Peyer's patch (tissue), 4 donors: ENCODE measurements around the gene NUP214. TPM values are rescaled to one million over a fixed set of nuclear protein-coding genes. Genes with fewer than 3 reads are reported as not detected.
"Not testable (repeated sequence)": the region's sequence is repeated elsewhere in the genome, so short reads cannot be mapped to it uniquely, and the experiment has no call there.

Experiments used
- DNase-seq, 3 donors: peaks; one replicate each; pipeline ENCODE4 v3.0.0-alpha.2; 2017 to 2019
- H3K27ac ChIP-seq, 4 donors: fragments of 200-600 bp; sonication (generic); one replicate each; pipeline ENCODE4 v1.5.1; 2016 to 2019
- H3K27me3 ChIP-seq, 2 donors: fragments of 200-600 bp; sonication (generic); one replicate each; pipeline ENCODE4 v1.5.1; 2019
- H3K36me3 ChIP-seq, 3 donors: fragments of 200-600 bp; sonication (generic); one replicate each; pipeline ENCODE4 v1.5.1; 2016 to 2019
- H3K4me1 ChIP-seq, 4 donors: fragments of 200-600 bp; sonication (generic); one replicate each; pipeline ENCODE4 v1.5.1; 2016 to 2019
- H3K4me3 ChIP-seq, 4 donors: fragments of 200-600 bp; sonication (generic); 1 replicate in 3 of 4; 2 replicates in 1 of 4; pipeline ENCODE4 v1.5.1; 2016 to 2019; ENCODE audit warnings: mild to moderate bottlenecking in 1 of 4
- H3K9me3 ChIP-seq, 4 donors: fragments of 200-600 bp; sonication (generic); one replicate each; pipeline ENCODE4 v1.5.1; 2016 to 2019; ENCODE audit warnings: mild to moderate bottlenecking in 1 of 4
- POLR2A ChIP-seq, 2 donors: fragments of 450-650 bp; IDR thresholded peaks; one replicate each; pipeline ENCODE4 v1.5.1; 2017; ENCODE audit warnings: antibody characterized with exemption in 2 of 2, mild to moderate bottlenecking in 2 of 2, moderate library complexity in 2 of 2
- total RNA-seq, 4 donors: library from RNA; depleted of rRNA; stranded (reverse); fragments of >200 nt; gene quantifications; one replicate each; pipeline ENCODE4 v1.1.0, GENCODE V29; 2016
- TF ChIP-seq, protein P1 (sequence below), 6 experiments: fragments of 450-650 bp in 4 of 6; fragments of 200-600 bp in 2 of 6; sonication (generic) in 1 of 6; IDR thresholded peaks; one replicate each; pipeline ENCODE4 v1.5.1; 2017 to 2019; ENCODE audit warnings: antibody characterized with exemption in 6 of 6, mild to moderate bottlenecking in 3 of 6, moderate library complexity in 1 of 6

The NUP214 gene
- total RNA-seq, 4 donors from 2014 or later: 48.2 to 159 (median 88.2) TPM

DNA sequence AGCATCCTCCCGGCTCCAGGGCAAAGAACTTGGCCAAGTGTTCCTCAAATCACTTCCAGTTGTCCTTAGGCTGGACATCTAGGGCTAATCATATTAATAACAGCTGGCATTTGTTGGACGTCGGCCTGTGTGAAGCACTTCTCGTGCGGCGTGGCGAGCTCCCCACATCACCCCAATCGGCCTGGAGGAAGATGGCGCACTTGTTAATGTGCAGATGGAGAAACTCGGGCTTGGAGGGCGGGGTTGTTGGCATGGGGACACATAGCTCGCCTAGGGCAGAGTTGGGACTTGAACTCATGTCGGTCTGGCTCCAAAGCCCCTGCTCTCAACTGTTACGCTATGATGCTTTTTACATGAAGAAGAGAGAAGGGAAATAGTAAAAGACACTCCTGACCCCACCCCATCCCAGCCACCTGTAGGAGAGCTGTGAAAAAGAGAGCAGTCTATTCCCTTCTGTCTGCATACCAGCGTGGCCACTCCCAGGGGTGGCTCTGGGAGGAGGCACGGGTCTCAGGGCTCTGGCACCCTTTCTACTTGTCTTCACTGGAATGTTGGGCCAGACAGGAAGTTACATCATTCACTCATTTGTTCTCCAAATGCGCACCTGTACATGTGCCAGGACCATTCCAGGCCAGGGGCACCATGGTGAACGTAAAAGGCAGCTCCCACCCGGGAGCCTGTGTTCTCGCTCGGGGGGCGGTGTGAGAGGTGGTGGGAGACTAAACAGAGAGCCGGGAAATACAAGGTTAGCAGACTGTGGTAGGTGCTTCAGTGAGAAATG, 12.8 kb upstream of the NUP214 start:
- H3K27me3 ChIP-seq: no peaks in the 10 kb centered on the region
- TF ChIP-seq POLR2A (IDR thresholded peaks at IDR 0.05): no peak
- TF ChIP-seq, protein P1, sequence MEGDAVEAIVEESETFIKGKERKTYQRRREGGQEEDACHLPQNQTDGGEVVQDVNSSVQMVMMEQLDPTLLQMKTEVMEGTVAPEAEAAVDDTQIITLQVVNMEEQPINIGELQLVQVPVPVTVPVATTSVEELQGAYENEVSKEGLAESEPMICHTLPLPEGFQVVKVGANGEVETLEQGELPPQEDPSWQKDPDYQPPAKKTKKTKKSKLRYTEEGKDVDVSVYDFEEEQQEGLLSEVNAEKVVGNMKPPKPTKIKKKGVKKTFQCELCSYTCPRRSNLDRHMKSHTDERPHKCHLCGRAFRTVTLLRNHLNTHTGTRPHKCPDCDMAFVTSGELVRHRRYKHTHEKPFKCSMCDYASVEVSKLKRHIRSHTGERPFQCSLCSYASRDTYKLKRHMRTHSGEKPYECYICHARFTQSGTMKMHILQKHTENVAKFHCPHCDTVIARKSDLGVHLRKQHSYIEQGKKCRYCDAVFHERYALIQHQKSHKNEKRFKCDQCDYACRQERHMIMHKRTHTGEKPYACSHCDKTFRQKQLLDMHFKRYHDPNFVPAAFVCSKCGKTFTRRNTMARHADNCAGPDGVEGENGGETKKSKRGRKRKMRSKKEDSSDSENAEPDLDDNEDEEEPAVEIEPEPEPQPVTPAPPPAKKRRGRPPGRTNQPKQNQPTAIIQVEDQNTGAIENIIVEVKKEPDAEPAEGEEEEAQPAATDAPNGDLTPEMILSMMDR (IDR thresholded peaks at IDR 0.05): no peak
- no peak overlapping the region for H3K4me3 ChIP-seq
- no peaks in the 10 kb centered on the region for H3K9me3 ChIP-seq
- DNase-seq: no peak
- no peaks in the 10 kb centered on the region for H3K36me3 ChIP-seq
- no peaks in the 10 kb centered on the region for H3K4me1 ChIP-seq
- no peak overlapping the region for H3K27ac ChIP-seq

DNA sequence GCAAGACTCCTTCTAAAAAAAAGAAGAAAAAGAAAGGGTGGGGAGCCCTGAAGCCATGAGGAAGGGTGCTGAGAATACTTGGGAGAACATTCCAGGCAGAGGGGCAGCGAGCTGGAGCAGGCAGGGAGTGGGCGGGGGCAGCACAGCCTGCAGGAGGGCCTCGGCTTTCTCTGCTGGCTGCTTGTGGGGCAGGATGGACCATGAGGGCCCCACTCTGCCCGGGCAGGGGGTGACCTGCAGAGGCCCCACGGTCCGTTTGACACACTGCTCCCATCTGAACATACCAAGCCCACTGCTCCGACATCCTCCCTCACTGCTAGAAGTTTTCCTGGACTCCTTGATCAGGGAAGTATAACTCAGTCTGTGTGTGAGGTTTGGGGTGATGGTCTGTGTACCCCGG, 11.7 kb upstream of the NUP214 start:
- Histone ChIP-seq H3K4me1 (no peaks in the 10 kb centered on the region), H3K36me3 (no peaks in the 10 kb centered on the region), H3K27ac (no peak overlapping the region), H3K4me3 (no peak overlapping the region), H3K27me3 (no peaks in the 10 kb centered on the region), H3K9me3 (no peaks in the 10 kb centered on the region)
- no peak for TF ChIP-seq POLR2A (IDR thresholded peaks at IDR 0.05)
- TF ChIP-seq, protein P1 (IDR thresholded peaks at IDR 0.05): no peak
- no peak for DNase-seq

GRCh38 chr9:131114084-131114535, 11.3 kb upstream of the NUP214 start:
- no peak for DNase-seq
- no peaks in the 10 kb centered on the region for H3K9me3 ChIP-seq
- H3K27me3 ChIP-seq: no peaks in the 10 kb centered on the region
- TF ChIP-seq POLR2A (IDR thresholded peaks at IDR 0.05): no peak
- TF ChIP-seq, protein P1 (IDR thresholded peaks at IDR 0.05): no peak
- no peaks in the 10 kb centered on the region for H3K36me3 ChIP-seq
- H3K27ac ChIP-seq: no peak overlapping the region
- no peak overlapping the region for H3K4me3 ChIP-seq
- no peaks in the 10 kb centered on the region for H3K4me1 ChIP-seq

GRCh38 chr9:131115360-131115742, 10.0 kb upstream of the NUP214 start:
- not testable (repeated sequence) for H3K27me3 ChIP-seq, H3K9me3 ChIP-seq, H3K36me3 ChIP-seq, H3K27ac ChIP-seq, H3K4me3 ChIP-seq, DNase-seq, H3K4me1 ChIP-seq

GRCh38 chr9:131116281-131117120, 8.9 kb upstream of the NUP214 start:
- DNase-seq: no peak

More at GRCh38 chr9:131116281-131117120, 8.9 kb upstream of the NUP214 start:
- H3K4me1 ChIP-seq: no peaks in the 10 kb centered on the region
- H3K27ac ChIP-seq: no peak overlapping the region
- H3K27me3 ChIP-seq: no peaks in the 10 kb centered on the region
- H3K36me3 ChIP-seq: no peaks in the 10 kb centered on the region
- TF ChIP-seq, protein P1 (IDR thresholded peaks at IDR 0.05): no peak
- TF ChIP-seq POLR2A (IDR thresholded peaks at IDR 0.05): no peak
- H3K9me3 ChIP-seq: no peaks in the 10 kb centered on the region
- H3K4me3 ChIP-seq: no peak overlapping the region
